HG02678 (cell line): ENCODE results near the gene ZNF2.
A peak's percentile ranks its signal among the peaks of the same experiment; 100 is the strongest.
"Not testable (repeated sequence)": the region's sequence is repeated elsewhere in the genome, so short reads cannot be mapped to it uniquely, and the experiment has no call there.

Source experiments
- ATAC-seq: cut with Tn5 transposase; IDR thresholded peaks from one replicate; pipeline ENCODE4 v1.9.1; 2021; ENCODE audit warnings: mild to moderate bottlenecking, moderate library complexity; ENCODE audit not compliant: unreplicated experiment

The ZNF2 gene

GRCh38 chr2:95165371-95166064, at the start of gene ZNF2:
ZNF2 (plus strand) TSS chr2:95165809; CDS start chr2:95176227, 10,418 bp downstream.
- ATAC-seq, result peak; percentile 94

DNA sequence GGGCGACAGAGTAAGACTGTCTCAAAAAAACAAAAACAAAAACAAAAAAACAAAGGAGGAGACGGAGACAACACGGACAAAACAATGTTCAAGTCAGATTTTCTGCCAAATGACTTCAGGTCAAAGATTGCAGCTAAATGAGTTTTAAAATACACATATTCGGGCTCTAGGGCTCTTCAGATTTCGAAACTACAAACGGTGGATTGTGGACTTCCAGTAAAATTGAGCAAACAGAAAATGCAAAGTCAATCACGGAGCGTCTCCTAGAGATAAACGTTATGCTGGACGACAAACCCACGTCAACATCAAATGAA, 44.6 kb upstream of the ZNF2 start:
- ATAC-seq, result no peak

DNA sequence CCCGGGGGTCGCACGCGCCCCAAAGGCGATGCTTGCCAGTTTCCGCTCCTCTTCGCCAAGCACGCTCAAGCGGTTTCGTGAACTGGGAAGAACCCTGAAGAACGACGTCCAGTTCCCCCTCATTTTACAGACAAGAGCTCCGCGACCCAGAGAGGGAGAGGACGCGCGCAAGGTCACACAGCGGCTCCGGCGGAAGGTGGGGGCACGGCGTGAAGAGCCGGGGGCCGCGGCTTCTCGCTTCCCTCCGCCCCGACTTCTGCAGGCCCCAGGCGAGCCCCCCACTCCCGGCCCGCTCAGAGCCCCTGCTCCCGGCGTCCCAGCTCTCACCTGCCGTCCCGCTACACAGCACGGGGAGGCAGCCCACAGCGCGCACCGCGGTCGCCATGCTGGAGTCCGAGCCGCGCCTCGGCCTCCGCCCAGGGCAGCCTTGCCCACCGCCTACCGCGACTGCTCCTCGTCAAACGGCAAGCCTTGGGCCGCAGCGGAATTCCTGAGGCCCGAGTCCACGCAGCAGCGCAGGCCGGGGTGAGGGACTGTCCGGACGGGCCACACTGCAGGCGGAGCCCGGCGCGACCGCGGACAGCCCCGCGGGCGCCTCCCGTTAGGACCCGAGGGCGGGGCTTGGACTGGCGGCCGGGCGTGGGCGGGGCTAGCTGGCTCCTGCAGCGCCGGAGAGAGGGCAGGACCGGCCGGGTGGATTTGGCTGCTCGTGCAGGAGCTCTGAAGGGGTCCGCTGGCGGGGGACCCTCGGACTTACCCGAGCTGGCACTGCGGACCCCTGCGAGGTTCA, 44.0 kb upstream of the ZNF2 start, which contains the start of gene MRPS5:
MRPS5 (minus strand) TSS at position 402 of the 790 bp plus-strand sequence; CDS start at position 385, 17 bp downstream.
- peak; percentile 91 for ATAC-seq

DNA sequence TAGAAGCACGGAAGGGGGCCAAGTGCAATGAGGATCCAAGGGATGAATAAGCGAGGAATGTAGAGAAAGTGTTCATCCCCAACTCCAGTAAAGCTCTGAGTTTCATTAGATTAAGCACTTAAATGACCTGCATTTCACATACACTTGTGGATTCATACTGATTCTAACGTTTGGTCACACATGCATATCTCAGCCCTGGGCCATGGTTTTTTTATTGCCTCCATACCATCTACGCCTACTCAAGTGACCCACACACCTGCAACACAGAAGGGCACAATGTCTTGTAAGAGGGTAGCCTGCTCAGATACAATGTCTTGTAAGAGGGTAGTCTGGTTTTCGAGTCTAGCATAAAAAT, 43.4 kb upstream of the ZNF2 start:
- peak; percentile 7 for ATAC-seq

DNA sequence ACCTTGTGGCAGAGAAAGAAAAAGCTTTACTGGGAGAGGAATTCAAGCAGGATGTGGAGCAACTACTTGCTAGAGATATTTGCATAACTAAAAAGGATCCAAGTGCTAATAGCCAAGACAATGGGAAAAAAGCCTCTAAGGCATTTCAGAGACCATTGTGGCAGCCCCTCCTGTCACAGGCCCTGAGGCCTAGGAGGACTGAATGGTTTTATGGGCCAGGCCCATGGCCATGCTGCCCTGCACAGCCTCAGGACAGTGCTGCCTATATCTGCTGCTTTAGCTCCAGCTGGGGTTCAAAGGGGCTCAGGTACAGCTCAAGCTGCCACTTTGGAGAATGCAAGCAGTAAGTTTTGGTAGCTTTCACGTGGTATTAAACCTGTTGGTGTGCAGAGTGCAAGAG, 26.9 kb upstream of the ZNF2 start:
- no peak for ATAC-seq

- no peak for ATAC-seq
Observed at GRCh38 chr2:95143838-95144237, 21.8 kb upstream of the ZNF2 start.

GRCh38 chr2:95149397-95149984, 16.1 kb upstream of the ZNF2 start:
- no peak for ATAC-seq

DNA sequence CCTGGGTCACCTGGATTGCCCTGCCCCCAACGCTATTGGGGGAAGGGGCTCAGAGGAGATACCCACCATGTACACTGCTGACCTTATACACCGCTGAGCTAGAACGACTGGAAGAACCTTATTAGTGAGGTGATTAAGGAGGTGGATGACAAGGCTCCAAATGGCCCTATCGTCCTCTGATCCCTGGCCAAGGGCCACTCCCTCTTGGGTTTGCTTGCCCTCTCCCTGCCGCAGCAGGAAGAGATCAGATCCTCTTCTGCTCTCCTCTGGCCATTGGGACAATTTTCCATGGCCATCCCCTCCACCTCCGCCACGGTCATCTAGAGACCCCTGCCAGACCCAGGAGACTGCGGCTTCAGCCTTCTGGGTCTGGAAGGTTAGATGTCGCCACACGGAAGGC, 7.2 kb upstream of the ZNF2 start:
- ATAC-seq, result no peak

DNA sequence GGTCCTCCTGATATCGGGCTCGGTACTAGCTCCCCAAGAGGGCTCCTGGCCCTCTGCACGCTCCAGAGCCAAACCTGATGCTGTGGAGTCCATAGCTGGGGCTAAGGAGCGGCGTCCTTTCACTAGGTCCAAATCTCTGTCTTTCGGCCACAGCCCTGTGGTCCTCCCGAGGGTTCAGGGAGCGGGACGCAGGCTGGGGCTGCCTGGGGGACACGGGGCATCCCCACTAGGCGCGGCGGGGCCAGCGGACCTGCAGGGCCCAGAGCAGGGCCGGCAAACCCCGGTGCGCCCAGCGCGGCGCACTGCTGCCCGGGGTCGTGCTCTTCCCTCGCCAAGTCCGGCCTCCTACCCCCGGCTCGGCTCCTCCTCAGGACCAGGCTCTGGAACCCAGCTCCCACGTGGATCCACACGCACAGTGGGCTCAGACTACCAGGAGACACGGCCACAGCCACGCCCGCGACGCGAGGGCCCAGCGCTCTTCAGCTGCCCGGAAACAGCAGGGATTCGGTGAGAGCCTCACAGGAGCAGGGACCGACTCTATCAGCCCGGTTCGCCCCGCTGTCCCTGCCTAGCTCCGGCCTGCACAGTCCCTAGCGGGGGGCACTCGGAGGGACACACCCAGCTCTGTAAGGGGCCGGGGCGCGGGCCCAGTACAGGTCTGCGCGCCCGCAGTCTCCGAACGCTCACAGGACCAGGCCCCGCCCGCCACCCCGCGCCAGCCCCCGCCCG, 6.6 kb upstream of the ZNF2 start:
- ATAC-seq, result peak; percentile 53

- peak; percentile 92 for ATAC-seq
Observed at GRCh38 chr2:95159690-95160449, 5.7 kb upstream of the ZNF2 start, which contains the start of gene ZNF514. ZNF514 (minus strand) TSS chr2:95159848; CDS start chr2:95153253, 6,595 bp downstream.

DNA sequence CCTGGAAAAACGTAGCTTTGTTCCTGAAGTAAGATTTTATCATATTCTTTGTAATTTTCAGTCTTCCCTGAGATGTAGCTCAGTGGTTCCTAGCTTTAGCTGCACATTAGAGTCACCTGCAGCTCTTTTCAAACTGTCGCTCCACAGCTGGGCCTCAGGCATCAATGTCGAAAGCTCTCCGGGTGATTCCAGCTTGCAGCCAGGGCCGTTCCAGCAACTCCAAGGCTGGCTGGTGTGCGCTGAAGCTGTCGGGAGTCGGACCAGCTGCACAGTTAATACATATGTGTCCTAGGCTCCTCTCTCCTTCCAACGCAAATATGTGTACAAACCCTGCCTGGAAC, 609 bp upstream of the ZNF2 start:
- ATAC-seq, result peak; percentile 9

DNA sequence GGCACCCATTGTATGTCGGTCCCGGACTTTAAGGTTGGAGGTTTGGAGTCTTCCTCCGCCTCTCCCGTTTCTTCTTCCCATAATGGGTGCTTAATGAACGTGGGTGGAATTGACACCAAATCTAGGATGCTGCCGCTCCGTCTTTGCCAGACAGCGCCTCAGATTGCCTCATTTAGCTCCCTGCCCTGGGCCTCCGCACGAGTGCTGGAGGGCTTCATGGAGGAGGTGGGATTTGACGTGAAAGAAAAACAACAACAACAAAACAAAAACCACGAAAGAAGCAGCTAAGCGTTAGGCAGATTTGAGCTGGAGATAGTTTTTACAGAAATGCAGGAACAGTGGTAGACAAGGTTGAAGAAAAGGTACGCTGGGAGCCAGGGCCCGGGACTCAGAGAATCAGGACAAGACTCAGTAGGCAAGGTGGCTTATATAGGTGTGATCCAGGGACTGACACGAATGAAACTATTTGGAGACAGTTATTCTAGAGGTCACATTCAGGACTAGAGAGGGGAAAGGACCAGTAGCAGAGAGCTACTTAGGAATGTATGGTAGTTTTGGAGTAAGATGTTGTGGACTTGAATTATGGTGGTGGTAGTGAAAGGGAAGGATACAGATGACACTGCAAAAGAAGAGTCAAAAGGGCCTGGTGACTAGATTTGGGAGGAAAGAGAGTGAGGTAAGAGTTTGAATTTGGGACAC, 605 bp downstream of the ZNF2 start:
- peak; percentile 11 for ATAC-seq

DNA sequence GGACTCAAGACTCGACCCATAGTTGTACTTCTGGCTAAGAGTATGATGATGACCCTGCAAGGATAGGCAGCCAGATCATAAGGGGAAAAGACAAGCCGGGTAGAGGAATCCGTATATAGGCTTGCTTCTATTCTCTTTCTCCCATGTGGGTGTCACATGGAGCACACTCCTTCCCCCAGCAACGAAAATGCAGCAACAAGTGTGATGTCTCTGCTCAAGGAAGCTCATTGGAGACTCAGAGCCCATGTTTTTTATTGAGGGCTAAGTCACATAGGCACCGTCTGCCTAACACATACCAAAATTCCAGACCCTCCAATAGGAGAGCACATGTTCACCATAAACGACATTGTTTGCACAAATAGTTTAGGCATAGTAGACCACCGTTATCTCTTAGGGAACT, 6.3 kb downstream of the ZNF2 start:
- ATAC-seq, result no peak

- ATAC-seq, result no peak
Observed at GRCh38 chr2:95174031-95174542, 8.5 kb downstream of the ZNF2 start.

DNA sequence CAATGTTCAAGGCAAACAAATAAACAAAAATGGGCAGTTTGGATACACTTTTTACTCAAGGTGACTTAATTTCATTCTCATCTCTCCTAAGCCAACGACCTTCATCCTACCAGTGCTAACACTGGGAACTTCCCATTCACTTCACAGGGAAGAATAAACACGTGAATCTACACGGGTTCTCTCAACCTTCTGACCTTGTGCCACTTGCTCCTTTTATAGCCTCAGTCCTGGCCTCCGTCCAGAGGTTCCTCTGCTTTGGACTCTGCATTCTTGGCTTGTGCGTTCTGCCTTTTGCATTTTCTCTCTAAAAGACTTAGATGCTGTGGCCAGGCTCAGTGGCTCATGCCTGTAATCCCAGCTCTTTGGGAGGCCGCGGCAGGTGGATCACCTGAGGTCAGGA, 13.8 kb downstream of the ZNF2 start:
- ATAC-seq, result no peak

DNA sequence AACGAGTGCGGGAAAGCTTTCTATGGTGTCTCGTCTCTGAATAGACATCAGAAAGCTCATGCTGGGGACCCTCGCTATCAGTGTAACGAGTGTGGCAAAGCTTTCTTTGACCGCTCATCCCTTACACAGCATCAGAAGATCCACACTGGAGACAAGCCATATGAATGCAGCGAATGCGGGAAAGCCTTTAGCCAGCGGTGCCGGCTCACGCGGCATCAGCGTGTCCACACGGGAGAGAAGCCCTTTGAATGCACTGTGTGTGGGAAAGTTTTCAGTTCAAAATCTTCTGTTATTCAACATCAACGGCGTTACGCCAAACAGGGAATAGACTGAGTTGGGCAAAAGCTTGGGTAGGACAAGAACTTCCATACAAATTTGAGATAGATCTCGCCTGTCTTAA, 16.2 kb downstream of the ZNF2 start:
- ATAC-seq, result no peak

DNA sequence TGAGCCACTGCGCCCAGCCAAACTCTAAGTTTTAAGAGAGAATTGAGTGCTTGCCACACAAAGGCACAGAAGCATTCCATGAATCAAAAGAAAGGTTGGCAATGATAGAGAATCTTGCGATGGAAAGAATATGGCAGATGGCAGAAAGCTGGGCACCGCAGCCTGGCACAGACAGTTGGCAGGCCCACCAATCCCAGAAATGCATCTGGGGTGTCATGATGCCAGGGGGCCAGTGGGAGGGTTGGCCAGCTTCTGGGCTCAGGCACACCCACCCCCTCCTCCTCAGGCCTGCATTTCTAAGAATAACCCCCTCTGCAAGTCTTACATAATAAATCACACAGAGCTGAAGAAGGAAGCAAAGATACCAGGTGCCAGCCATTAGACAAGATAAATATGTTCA, 19.6 kb downstream of the ZNF2 start:
- no peak for ATAC-seq

GRCh38 chr2:95185973-95186372, 20.4 kb downstream of the ZNF2 start:
- no peak for ATAC-seq

DNA sequence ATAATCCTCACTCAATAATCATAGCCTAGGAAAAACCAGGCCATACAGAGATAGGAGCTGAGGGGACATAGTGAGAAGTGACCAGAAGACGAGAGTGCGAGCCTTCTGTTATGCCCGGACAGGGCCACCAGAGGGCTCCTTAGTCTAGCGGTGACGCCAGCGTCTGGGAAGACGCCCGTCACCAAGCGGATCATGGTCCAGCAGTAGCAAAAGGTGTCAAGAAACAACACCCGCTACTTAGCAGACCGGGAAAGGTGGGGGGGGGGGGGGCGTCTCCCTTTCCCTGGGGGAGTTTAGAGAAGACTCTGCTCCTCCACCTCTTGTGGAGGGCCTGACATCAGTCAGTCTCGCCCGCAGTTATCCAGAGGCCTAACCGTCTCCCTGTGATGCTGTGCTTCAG, 27.3 kb downstream of the ZNF2 start:
- ATAC-seq, result not testable (repeated sequence)

GRCh38 chr2:95203911-95204310, 38.3 kb downstream of the ZNF2 start:
- ATAC-seq, result no peak
